Measurements from ENCODE around the gene TMEM129.

The TMEM129 gene

GRCh38 chr4:1744552-1744951, 23.4 kb upstream of the TMEM129 start:
- DNase-seq (ENCODE audit: low read depth), result no peak

GRCh38 chr4:1743975-1744374, 22.9 kb upstream of the TMEM129 start:
- no peak for DNase-seq (ENCODE audit: low read depth)

- no peak for DNase-seq (ENCODE audit: low read depth)
Observed at GRCh38 chr4:1743551-1743950, 22.4 kb upstream of the TMEM129 start.

GRCh38 chr4:1741208-1741607, 20.1 kb upstream of the TMEM129 start:
- DNase-seq (ENCODE audit: low read depth), result no peak

GRCh38 chr4:1740021-1740545, 19.0 kb upstream of the TMEM129 start:
- DNase-seq (ENCODE audit: low read depth), result no peak

GRCh38 chr4:1739358-1739757, 18.2 kb upstream of the TMEM129 start:
- no peak for DNase-seq (ENCODE audit: low read depth)

GRCh38 chr4:1738410-1738809, 17.3 kb upstream of the TMEM129 start:
- DNase-seq (ENCODE audit: low read depth), result no peak

GRCh38 chr4:1737666-1738065, 16.5 kb upstream of the TMEM129 start:
- DNase-seq (ENCODE audit: low read depth), result no peak

- DNase-seq (ENCODE audit: low read depth), result no peak
Observed at GRCh38 chr4:1736812-1737211, 15.7 kb upstream of the TMEM129 start.

- no peak for DNase-seq (ENCODE audit: low read depth)
Observed at GRCh38 chr4:1735215-1735614, 14.1 kb upstream of the TMEM129 start.

- no peak for DNase-seq (ENCODE audit: low read depth)
Observed at GRCh38 chr4:1732911-1733310, 11.8 kb upstream of the TMEM129 start.

GRCh38 chr4:1731180-1731579, 10.1 kb upstream of the TMEM129 start:
- no peak for DNase-seq (ENCODE audit: low read depth)

- no peak for DNase-seq (ENCODE audit: low read depth)
Observed at GRCh38 chr4:1730532-1731135, 9.5 kb upstream of the TMEM129 start.

GRCh38 chr4:1728061-1728980, 7.2 kb upstream of the TMEM129 start:
- no peak for DNase-seq (ENCODE audit: low read depth)

GRCh38 chr4:1727117-1728031, 6.3 kb upstream of the TMEM129 start:
- no peak for DNase-seq (ENCODE audit: low read depth)

- peak; percentile 82 for DNase-seq (ENCODE audit: low read depth)
Observed at GRCh38 chr4:1726146-1726934, 5.2 kb upstream of the TMEM129 start.

GRCh38 chr4:1725521-1725920, 4.4 kb upstream of the TMEM129 start:
- no peak for DNase-seq (ENCODE audit: low read depth)

GRCh38 chr4:1723131-1723801, 2.1 kb upstream of the TMEM129 start:
- DNase-seq (ENCODE audit: low read depth), result peak; percentile 31

GRCh38 chr4:1722551-1723118, 1.5 kb upstream of the TMEM129 start:
- no peak for DNase-seq (ENCODE audit: low read depth)

All from stimulated activated CD4-positive, alpha-beta T cell treated with anti-CD3 and anti-CD28 coated beads, Interleukin-2, amount 100 ng/mL, for 4 hours (primary cell).